AG08396 (cell line): ENCODE data around the gene SMYD4.
"Not testable (repeated sequence)": the region's sequence is repeated elsewhere in the genome, so short reads cannot be mapped to it uniquely, and the experiment has no call there.

Experiments
- DNase-seq: peaks from one replicate; pipeline ENCODE4 v3.0.0; 2012; ENCODE audit warnings: low spot score, mixed read lengths

SMYD4 gene

DNA sequence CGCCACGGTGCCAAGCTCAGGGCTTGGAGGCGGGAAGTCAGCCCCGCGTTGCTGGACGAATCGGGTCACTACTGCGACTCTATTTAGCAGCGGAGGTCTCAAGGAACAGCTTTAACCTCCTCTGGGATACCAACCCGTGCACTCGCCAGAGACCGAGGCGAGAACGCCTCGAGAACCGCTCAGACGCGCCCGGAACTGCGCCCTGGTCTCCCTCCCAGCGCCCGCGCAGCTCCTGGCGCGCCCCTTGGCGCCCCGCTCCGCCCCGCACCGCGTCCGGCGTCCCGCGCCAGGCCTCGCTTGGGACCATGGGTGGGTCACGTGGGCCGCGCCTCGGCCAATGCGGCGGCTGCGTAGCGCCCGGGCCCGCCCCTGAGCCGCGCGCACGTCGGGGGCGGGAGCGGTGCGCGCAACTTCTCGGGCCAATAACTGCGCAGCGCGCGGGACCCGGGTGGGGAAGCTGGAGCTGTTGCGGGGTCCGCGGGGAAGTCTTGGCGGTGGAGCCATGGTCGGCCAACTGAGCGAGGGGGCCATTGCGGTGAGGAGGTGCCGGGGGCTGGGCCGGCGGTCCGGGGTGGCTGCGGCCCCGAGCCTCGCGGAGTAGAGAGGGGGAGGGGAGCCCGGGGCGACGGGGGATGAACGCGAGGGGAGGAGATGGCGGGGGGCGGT lies at the start of gene SMYD4, which contains the start of gene RPA1:
Gene SMYD4, minus strand, starts transcription at position 311 of the 666 bp plus-strand sequence. CDS start 1,908 bp downstream, outside the sequence.
Gene RPA1, plus strand, starts transcription at position 414 of the 666 bp plus-strand sequence. Its CDS starts 89 bp downstream, at position 503.
- DNase-seq: peak; percentile 100

DNA sequence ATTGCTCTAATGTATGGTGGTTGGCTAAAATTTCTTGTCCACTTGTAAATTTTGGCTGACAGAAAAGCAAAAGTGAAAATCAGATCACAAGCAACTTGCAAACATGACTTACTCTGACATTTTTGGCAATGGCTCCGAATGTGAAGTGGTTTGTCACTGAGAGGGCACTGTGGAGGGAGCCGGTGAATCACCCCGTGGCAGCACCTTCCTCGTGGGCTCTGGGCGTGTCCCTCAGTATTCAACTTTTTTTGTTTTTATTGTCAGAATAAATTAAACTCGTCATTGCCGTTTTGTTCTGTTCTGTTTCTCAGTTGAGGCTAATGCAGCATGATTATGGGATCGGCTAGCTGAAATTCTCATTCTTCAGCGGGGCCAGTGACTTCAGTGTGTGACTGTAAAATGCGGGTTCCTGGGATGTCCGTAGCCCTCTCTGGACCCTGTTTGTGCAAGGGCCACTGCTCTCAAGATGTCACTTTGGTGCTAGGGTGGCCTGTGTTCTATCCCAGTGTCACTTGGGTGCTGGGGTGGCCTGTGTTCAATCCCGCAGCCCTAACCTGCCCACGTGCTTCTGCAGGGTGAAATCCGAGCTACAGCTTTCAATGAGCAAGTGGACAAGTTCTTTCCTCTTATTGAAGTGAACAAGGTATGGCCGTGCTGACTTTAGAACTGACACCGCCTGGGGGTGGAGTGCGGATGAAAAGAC lies 48.9 kb upstream of the SMYD4 start:
- DNase-seq: no peak

- no peak for DNase-seq
Observed at GRCh38 chr17:1875597-1875996, 45.9 kb upstream of the SMYD4 start.

DNA sequence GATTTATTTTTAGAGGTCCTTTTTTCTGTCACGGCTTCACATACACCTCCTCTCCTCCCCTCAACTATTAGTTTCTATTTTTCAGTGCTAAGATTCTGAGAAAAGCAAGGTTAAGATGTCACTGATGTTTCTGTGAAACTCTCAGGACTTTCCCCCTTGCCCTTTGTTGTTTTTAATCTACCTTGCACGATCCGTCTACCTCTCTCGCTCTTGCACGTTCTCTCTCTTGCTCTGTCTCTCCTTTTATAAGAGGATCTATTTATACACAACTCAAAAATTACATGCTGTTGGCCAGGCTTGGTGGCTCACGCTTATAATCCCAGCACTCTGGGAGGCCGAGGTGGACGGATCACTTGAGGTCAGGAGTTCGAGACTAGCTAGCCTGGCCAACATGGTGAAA lies 43.7 kb upstream of the SMYD4 start:
- no peak for DNase-seq

DNA sequence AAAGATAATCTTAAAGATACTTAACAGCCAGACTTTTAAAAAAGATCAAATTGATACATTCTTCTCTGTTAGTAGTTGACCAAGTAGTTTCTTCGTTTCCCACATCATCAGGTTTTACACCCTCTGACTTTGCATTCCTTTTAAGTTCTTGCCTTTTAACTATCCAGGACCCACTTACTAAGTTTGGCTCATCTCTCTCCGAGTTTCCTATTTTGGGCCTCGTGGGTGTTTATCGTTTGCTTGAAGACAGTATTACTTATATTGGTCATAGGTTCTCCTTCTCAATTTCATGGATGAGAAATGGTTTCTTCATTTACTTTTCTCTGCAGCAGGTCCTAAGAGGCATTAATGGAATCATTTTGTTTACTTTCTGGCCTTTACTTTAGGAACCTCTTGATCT lies 43.3 kb upstream of the SMYD4 start:
- no peak for DNase-seq

- DNase-seq: no peak
Observed at GRCh38 chr17:1872254-1872653, 42.6 kb upstream of the SMYD4 start.

GRCh38 chr17:1871756-1872155 lies 42.1 kb upstream of the SMYD4 start:
- DNase-seq: no peak

- DNase-seq: no peak
Observed at GRCh38 chr17:1870592-1870991, 40.9 kb upstream of the SMYD4 start.

GRCh38 chr17:1868090-1868489 lies 38.4 kb upstream of the SMYD4 start:
- DNase-seq: no peak

GRCh38 chr17:1867307-1867706 lies 37.6 kb upstream of the SMYD4 start:
- no peak for DNase-seq

GRCh38 chr17:1865252-1866037 lies 35.7 kb upstream of the SMYD4 start:
- DNase-seq: peak; percentile 49

DNA sequence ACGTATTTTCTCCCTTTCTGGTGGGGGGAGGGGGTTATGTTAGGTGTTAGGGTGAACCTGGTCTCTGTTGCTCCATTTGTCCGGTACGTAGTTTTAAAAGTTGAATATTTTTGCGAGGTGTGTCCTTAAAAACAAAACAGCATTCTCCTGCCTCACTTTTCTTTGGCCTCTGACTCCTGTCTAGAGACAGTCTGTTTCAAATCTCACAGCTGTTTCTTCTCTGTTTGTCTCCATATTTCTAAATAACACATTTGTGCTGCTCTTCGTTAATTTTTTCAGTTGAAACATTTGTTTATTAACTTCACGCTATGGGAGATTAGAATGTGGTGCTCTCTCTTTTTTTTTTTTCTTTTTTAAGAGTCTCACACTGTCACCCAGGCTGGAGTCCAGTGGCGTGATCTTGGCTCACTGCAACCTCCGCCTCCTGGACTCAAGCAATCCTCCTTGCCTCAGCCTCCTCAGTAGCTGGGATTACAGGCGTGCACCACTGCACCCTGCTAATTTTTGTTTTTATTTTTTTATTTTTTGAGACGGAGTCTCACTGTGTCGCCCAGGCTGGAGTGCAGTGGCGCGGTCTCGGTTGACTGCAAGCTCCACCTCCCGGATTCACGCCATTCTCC lies 31.8 kb upstream of the SMYD4 start:
- no peak for DNase-seq

DNA sequence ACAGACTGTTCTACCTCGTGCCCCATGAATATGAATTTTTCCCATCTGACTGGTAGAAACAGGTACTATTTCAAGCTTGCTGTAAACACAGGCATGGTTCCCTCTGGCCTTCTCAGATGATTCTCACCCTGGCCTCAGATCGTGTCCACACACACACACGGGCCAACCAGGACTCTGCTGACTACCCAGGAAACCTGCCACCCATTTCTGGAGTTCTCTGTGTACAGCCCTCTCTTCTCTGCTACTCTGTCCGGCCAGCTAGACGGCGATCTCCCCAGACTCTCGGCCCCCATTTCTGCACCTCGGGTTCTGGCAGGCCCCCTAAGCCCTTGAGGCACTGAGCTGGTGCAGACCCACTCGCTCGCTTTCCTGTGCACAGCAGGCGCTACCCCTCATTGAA lies 31.3 kb upstream of the SMYD4 start:
- DNase-seq: no peak

DNA sequence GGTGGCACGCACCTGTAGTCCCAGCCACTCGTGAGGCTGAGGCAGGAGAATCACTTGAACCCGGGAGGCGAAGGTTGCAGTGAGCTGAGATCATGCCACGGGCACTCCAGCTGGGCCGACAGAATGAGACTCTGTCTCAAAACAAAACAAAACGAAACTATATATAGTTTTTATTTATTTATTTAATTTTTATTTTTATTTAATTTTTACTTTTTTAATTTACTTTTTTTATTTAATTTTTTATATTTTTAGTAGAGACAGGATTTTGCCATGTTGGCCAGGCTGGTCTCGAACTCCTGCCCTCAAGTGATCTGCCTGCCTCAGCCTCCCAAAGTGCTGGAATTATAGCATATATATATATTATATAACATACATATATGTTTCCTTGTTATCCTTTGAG lies 26.8 kb upstream of the SMYD4 start:
- not testable (repeated sequence) for DNase-seq

DNA sequence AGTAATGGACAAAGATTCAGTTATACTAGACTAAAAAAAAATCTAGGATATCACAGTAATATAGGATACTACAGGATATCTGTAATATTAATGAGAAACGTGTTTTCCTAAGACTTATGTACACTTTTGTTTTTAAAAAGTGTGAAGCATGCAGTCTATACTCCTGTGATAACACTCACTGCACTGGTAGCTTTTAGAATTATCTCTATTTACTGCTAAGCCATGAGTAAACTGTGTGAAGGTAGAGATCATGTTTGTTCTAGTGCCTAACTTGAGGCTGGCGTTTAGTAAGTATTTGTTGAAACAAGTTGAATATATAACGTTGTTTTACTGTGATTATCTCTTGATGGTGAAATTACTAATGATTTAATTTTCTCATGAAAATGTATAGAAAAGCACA lies 24.0 kb upstream of the SMYD4 start:
- DNase-seq: no peak

- DNase-seq: no peak
Observed at GRCh38 chr17:1852327-1852726, 22.6 kb upstream of the SMYD4 start.

DNA sequence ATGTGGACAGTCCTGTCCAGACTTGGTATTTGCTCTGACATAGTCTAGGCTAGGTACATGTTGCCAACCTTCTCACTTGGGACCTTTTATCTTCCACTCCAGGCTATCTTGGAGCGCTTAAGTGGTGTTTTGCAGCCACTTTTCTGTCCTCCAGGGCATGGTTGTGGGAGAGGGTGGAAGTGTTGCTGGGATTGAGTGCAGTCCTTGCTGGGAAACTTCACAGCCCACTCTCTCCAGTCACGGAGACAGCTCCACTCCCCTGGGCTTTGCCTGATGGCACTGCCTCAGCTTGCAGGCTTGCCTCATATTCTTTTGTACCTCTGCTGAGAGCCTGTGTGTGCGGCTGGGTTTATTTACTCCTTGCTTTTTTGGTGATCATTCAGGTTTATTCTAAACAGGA lies 17.5 kb upstream of the SMYD4 start:
- no peak for DNase-seq

- no peak for DNase-seq
Observed at GRCh38 chr17:1843947-1844346, 14.2 kb upstream of the SMYD4 start.

DNA sequence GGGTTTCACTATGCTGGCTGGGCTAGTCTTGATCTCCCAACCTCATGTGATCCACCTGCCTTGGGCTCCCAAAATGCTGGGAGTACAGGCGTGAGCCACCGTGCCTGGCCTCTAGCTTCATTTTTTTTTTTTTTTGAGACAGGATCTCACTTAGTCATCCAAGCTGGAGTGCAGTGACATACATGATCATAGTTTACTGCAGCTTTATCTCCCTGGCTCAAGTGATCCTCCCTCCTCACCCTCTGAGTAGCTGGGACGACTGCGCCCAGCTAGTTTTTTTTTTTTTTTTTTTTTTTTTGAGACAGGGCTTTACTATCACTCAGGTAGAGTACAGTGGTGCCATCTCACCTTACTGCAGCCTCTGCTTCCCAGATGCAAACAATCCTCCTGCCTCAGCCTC lies 9.8 kb upstream of the SMYD4 start:
- no peak for DNase-seq

GRCh38 chr17:1834380-1835149 lies 4.9 kb upstream of the SMYD4 start:
- no peak for DNase-seq

DNA sequence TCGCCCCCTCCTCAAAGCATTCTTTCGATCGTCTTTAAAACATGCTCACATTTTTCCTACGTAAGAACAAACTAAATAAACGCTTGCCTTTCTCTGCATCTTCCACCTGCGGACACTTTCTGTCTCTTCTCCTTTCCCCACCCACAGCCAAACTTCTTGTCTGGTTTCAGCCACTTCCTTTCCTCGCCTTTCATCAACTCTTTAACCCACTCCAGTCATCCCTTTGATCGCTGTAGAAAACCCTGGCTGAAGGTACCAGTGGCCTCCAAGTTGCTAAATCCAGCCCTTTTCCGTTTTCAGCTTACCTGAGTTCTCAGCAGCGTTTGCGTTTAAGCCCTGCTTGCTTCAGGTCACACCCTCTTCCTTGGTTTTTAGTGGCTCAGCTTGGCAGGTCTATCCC lies 586 bp upstream of the SMYD4 start:
- peak; percentile 13 for DNase-seq

DNA sequence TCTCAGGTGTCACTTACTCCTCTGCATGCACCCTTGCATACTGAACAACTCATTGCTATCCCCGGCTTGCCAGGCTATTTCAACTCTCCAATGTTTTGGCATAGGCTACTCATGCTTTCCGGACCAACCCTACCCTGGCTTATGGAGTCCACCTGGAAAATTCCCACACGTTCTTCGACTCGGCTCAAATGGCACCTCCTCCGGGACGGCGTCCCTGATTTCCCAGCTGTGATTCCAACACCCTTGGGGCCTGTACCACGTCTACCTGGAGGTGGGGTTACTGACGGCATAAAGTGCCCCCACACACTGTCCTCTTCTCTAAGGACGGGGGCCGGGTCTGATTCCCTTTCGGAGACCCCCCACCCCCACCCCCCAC lies 498 bp downstream of the SMYD4 start:
- peak; percentile 35 for DNase-seq
